Panc1 (cell line): Measurements from ENCODE around the gene FN1. TPM values are rescaled to one million over a fixed set of nuclear protein-coding genes. Genes with fewer than 3 reads are reported as not detected.

Experiments
- ATAC-seq: fragments of 200-7000 bp; cut with Tn5 transposase; 2 replicates; pipeline ENCODE4 v1.9.1; 2020; ENCODE audit warnings: mild to moderate bottlenecking, moderate library complexity
- BruUV-seq: library from RNA; stranded (reverse); fragments of 400-500 nt; replicated peaks from 2 replicates; lab custom pipeline; 2021; lab: Mats Ljungman, UMichigan
- CTCF ChIA-PET: fragments of 300-600 bp; sonication (Branson Sonifier 250); formaldehyde crosslinking; loops from one replicate; lab custom pipeline; 2022; ENCODE audit warnings: antibody characterized with exemption; lab: Charles Lee
- POLR2A ChIA-PET: fragments of 300-600 bp; sonication (Branson Sonifier 250); formaldehyde crosslinking; loops from one replicate; lab custom pipeline; 2022; ENCODE audit warnings: antibody characterized with exemption; lab: Charles Lee
- DNase-seq: peaks from one replicate; pipeline ENCODE4 v3.0.0-alpha.2; 2010; ENCODE audit warnings: low read depth, low spot score
- H3K27ac ChIP-seq: 2 replicates; pipeline ENCODE4 v1.5.1; 2011; ENCODE audit warnings: mild to moderate bottlenecking, low read length, inconsistent platforms
- H3K27me3 ChIP-seq: fragments of 200-500 bp; sonication (Bioruptor generic); 2 replicates; pipeline ENCODE4 v1.6.0; 2014; ENCODE audit warnings: low read length, inconsistent platforms; ENCODE audit not compliant: control insufficient read depth, insufficient read depth
- H3K36me3 ChIP-seq: fragments of 200-500 bp; sonication (Bioruptor generic); 2 replicates; pipeline ENCODE4 v1.5.1; 2014; ENCODE audit warnings: inconsistent platforms, mild to moderate bottlenecking, low read length, moderate library complexity; ENCODE audit not compliant: control insufficient read depth, insufficient read depth
- H3K4me1 ChIP-seq: 2 replicates; pipeline ENCODE4 v1.5.1; 2011; ENCODE audit warnings: inconsistent platforms, mild to moderate bottlenecking, low read length, moderate library complexity; ENCODE audit not compliant: control insufficient read depth, insufficient read depth
- H3K4me3 ChIP-seq, 2 experiments: 2 replicates each; pipeline ENCODE4 v1.5.1; 2011 to 2012; ENCODE audit warnings: low read depth in 2 of 2, low read length in 2 of 2, mild to moderate bottlenecking in 2 of 2, inconsistent platforms in 1 of 2, moderate library complexity in 1 of 2
- H3K9me3 ChIP-seq: fragments of 200-500 bp; sonication (Bioruptor generic); 2 replicates; pipeline ENCODE4 v1.5.1; 2014; ENCODE audit warnings: low read depth, mild to moderate bottlenecking, inconsistent platforms, low read length, moderate library complexity; ENCODE audit not compliant: control insufficient read depth, insufficient read depth
- POLR2AphosphoS5 ChIP-seq: IDR thresholded peaks from 2 replicates; pipeline ENCODE4 v1.6.1; 2012; ENCODE audit warnings: mild to moderate bottlenecking, low read depth, low read length, moderate library complexity
- SIN3A ChIP-seq: IDR thresholded peaks from 2 replicates; pipeline ENCODE4 v1.6.1; 2012; ENCODE audit warnings: low read depth, mild to moderate bottlenecking, low read length, moderate library complexity, borderline replicate concordance; ENCODE audit not compliant: insufficient read depth
- TCF7L2 ChIP-seq: IDR thresholded peaks from 2 replicates; pipeline ENCODE4 v1.6.1; 2011; ENCODE audit warnings: mild to moderate bottlenecking, low read depth, low read length, inconsistent platforms
- in situ Hi-C: cut with HindIII; loops from 2 replicates; pipeline ENCODE4 v1.10.0; 2016; ENCODE audit warnings: low sequenced_read_pairs, low pct_unique_long_range_greater_than_20kb
- intact Hi-C: fragments of 100-400 bp; cut with micrococcal nuclease; formaldehyde crosslinking; loops from one replicate; pipeline ENCODE4 v1.10.0; 2022; ENCODE audit not compliant: unreplicated experiment
- total RNA-seq: library from RNA; stranded (reverse); gene quantifications from one replicate; pipeline ENCODE4 v1.2.1, GENCODE V29; 2021; ENCODE audit not compliant: unreplicated experiment
- TF ChIP-seq, protein P1 (sequence below): fragments of 450-650 bp; IDR thresholded peaks from 2 replicates; pipeline ENCODE4 v1.5.1; 2017; ENCODE audit warnings: mild to moderate bottlenecking
- TF ChIP-seq, protein P2 (sequence below), 2 experiments: IDR thresholded peaks; 2 replicates each; pipeline ENCODE4 v1.6.1; 2011 to 2012; ENCODE audit warnings: low read depth in 2 of 2, control low read depth in 1 of 2, low read length in 1 of 2, mild to moderate bottlenecking in 1 of 2, moderate library complexity in 1 of 2; ENCODE audit not compliant: insufficient read depth in 1 of 2

The FN1 gene
- total RNA-seq, 1 experiment from 2014 or later = 4.2 TPM

DNA sequence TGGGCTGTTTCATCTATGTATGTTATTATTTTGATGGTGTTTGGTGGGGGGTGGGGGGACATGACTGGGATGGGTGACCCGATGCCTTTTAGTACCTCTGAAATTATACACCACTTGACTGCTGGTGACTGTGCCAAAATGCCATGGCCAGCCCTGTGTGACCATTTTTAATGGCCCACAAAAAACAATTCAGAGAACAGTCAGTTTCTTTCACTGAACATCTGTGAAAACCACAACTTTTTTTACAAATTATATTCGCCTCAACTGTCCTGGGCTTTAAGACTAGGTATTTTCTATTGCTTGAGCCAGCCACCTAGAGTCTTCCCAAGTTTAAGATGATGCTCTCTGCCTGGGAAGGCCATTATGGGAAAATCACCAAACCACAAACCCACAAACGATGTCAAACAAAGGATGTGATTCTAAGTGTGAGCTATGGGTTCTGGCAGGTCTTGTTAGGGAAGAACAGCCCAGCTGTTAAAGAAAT, 33.9 kb downstream of the FN1 start:
- no peak overlapping the region for H3K4me3 ChIP-seq
- DNase-seq (no peak), ATAC-seq (no peak)
- no peaks in the 10 kb centered on the region for H3K4me1 ChIP-seq
- no peaks in the 10 kb centered on the region for H3K9me3 ChIP-seq
- TF ChIP-seq SIN3A (no peak), TCF7L2 (no peak)
- H3K27me3 ChIP-seq = no peaks in the 10 kb centered on the region; the same call in 1 of the 2 replicates
- no peak overlapping the region for H3K27ac ChIP-seq
- CTCF ChIA-PET = interaction anchor here (0.7 kb wide), 1 partner anchor 390 kb away, joined by 3 read pairs; no protein-coding TSS in a partner anchor
- intact Hi-C loops = no loop called here
- no TSS peak for BruUV-seq
- H3K36me3 ChIP-seq = no peaks in the 10 kb centered on the region
- POLR2A ChIA-PET = no interaction called here
- in situ Hi-C loops = no loop called here

DNA sequence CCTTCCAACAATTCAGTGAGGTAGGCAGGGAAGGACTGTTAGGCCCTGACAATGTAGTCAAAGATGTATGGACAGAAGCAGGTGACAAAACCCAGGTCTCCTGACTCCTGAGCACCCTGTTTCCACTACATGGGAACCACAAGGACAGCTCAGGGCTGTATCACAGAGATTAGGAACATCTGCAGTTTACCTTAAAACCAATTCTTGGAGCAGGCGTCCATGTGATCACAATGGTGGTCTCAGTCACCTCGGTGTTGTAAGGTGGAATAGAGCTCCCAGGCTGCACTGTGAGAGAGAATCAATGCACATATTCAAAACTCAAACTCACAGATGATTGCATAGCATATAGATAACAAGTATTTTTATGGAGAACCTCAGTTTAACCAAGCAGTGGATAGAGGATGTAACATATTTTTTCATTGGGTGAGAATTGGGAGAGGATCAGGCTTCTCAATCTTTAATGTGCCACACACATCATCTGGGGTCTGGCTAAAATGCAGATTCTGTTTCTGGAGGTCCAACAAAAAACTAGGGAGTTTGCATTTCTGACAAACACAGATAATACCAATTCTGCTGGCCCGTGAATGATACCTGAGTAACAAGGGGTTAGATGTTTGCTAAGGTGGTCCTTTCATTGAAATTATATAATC, 36.7 kb downstream of the FN1 start:
- in situ Hi-C loops = no loop called here

More for the DNA sequence above, 36.7 kb downstream of the FN1 start:
- Histone ChIP-seq H3K36me3 (no peaks in the 10 kb centered on the region), H3K27ac (no peak overlapping the region), H3K4me1 (no peaks in the 10 kb centered on the region), H3K27me3 (no peaks in the 10 kb centered on the region; the same call in 1 of the 2 replicates), H3K4me3 (no peak overlapping the region), H3K9me3 (no peaks in the 10 kb centered on the region)
- POLR2A ChIA-PET = no interaction called here
- BruUV-seq = no TSS peak
- TF ChIP-seq, protein P1, sequence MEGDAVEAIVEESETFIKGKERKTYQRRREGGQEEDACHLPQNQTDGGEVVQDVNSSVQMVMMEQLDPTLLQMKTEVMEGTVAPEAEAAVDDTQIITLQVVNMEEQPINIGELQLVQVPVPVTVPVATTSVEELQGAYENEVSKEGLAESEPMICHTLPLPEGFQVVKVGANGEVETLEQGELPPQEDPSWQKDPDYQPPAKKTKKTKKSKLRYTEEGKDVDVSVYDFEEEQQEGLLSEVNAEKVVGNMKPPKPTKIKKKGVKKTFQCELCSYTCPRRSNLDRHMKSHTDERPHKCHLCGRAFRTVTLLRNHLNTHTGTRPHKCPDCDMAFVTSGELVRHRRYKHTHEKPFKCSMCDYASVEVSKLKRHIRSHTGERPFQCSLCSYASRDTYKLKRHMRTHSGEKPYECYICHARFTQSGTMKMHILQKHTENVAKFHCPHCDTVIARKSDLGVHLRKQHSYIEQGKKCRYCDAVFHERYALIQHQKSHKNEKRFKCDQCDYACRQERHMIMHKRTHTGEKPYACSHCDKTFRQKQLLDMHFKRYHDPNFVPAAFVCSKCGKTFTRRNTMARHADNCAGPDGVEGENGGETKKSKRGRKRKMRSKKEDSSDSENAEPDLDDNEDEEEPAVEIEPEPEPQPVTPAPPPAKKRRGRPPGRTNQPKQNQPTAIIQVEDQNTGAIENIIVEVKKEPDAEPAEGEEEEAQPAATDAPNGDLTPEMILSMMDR = no peak
- no peak for TF ChIP-seq TCF7L2
- no peak for TF ChIP-seq POLR2AphosphoS5
- TF ChIP-seq SIN3A = no peak
- TF ChIP-seq, protein P2, sequence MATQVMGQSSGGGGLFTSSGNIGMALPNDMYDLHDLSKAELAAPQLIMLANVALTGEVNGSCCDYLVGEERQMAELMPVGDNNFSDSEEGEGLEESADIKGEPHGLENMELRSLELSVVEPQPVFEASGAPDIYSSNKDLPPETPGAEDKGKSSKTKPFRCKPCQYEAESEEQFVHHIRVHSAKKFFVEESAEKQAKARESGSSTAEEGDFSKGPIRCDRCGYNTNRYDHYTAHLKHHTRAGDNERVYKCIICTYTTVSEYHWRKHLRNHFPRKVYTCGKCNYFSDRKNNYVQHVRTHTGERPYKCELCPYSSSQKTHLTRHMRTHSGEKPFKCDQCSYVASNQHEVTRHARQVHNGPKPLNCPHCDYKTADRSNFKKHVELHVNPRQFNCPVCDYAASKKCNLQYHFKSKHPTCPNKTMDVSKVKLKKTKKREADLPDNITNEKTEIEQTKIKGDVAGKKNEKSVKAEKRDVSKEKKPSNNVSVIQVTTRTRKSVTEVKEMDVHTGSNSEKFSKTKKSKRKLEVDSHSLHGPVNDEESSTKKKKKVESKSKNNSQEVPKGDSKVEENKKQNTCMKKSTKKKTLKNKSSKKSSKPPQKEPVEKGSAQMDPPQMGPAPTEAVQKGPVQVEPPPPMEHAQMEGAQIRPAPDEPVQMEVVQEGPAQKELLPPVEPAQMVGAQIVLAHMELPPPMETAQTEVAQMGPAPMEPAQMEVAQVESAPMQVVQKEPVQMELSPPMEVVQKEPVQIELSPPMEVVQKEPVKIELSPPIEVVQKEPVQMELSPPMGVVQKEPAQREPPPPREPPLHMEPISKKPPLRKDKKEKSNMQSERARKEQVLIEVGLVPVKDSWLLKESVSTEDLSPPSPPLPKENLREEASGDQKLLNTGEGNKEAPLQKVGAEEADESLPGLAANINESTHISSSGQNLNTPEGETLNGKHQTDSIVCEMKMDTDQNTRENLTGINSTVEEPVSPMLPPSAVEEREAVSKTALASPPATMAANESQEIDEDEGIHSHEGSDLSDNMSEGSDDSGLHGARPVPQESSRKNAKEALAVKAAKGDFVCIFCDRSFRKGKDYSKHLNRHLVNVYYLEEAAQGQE (IDR thresholded peaks at IDR 0.05; ENCODE audit: insufficient read depth in 1 of 2, low read depth in 2 of 2, low read length in 1 of 2) = no peak
- ATAC-seq (no peak), DNase-seq (no peak)
- CTCF ChIA-PET = no interaction called here
- intact Hi-C loops = no loop called here
